ENCODE data around the gene FAM81A. TPM values are rescaled to one million over a fixed set of nuclear protein-coding genes. Genes with fewer than 3 reads are reported as not detected.

The FAM81A gene
- total RNA-seq, 6 experiments from 2014 or later, result not detected

GRCh38 chr15:59491062-59491461, 53.1 kb downstream of the FAM81A start:
- Mint-ChIP-seq H3K27ac (no peak overlapping the region), H3K36me3 (ENCODE audit: low read depth) (peaks cover 5% of the 10 kb centered on the region), H3K27me3 (ENCODE audit: insufficient read depth) (peaks cover 6% of the 10 kb centered on the region)

GRCh38 chr15:59492389-59493377, 54.7 kb downstream of the FAM81A start:
- Mint-ChIP-seq H3K27me3 (ENCODE audit: insufficient read depth) (peaks cover 3% of the 10 kb centered on the region), H3K4me1 (ENCODE audit: low read depth) (peaks cover 10% of the 10 kb centered on the region), H3K27ac (no peak overlapping the region), H3K36me3 (ENCODE audit: low read depth) (peaks cover 5% of the 10 kb centered on the region), H3K9me3 (peaks cover 8% of the 10 kb centered on the region), H3K4me3 (no peak overlapping the region; the same call in 1 of the 2 replicates)
- peak; percentile 89 for TF ChIP-seq CTCF (IDR thresholded peaks at IDR 0.05)
- peak; percentile 49 for DNase-seq

More at GRCh38 chr15:59491062-59491461, 53.1 kb downstream of the FAM81A start:
- no peak for DNase-seq
- peaks cover 10% of the 10 kb centered on the region for H3K4me1 Mint-ChIP-seq (ENCODE audit: low read depth)
- peaks cover 8% of the 10 kb centered on the region for H3K9me3 Mint-ChIP-seq
- no peak overlapping the region for H3K4me3 Mint-ChIP-seq
- TF ChIP-seq CTCF (IDR thresholded peaks at IDR 0.05), result no peak

- no peaks in the 10 kb centered on the region for H3K36me3 Mint-ChIP-seq (ENCODE audit: low read depth)
- TF ChIP-seq CTCF (IDR thresholded peaks at IDR 0.05), result peak; percentile 80
- no peak overlapping the region for H3K4me3 Mint-ChIP-seq
- peaks cover 6% of the 10 kb centered on the region for H3K4me1 Mint-ChIP-seq (ENCODE audit: low read depth)
- DNase-seq, result peak; percentile 52
- H3K9me3 Mint-ChIP-seq, result no peaks in the 10 kb centered on the region
- peaks cover 10% of the 10 kb centered on the region for H3K27me3 Mint-ChIP-seq (ENCODE audit: insufficient read depth)
- H3K27ac Mint-ChIP-seq, result no peak overlapping the region
Measured at GRCh38 chr15:59501597-59501996, 63.6 kb downstream of the FAM81A start.

- Mint-ChIP-seq H3K4me1 (ENCODE audit: low read depth) (no peaks in the 10 kb centered on the region), H3K27ac (no peak overlapping the region), H3K9me3 (no peaks in the 10 kb centered on the region), H3K4me3 (no peak overlapping the region), H3K36me3 (ENCODE audit: low read depth) (no peaks in the 10 kb centered on the region), H3K27me3 (ENCODE audit: insufficient read depth) (peaks cover 3% of the 10 kb centered on the region)
- no peak for TF ChIP-seq CTCF (IDR thresholded peaks at IDR 0.05)
- no peak for DNase-seq
Measured at GRCh38 chr15:59515190-59515589, 77.2 kb downstream of the FAM81A start.

- no peak for DNase-seq
- Mint-ChIP-seq H3K4me1 (ENCODE audit: low read depth) (no peaks in the 10 kb centered on the region), H3K27me3 (ENCODE audit: insufficient read depth) (peaks cover 4% of the 10 kb centered on the region), H3K4me3 (no peak overlapping the region), H3K36me3 (ENCODE audit: low read depth) (no peaks in the 10 kb centered on the region), H3K9me3 (no peaks in the 10 kb centered on the region), H3K27ac (no peak overlapping the region)
- no peak for TF ChIP-seq CTCF (IDR thresholded peaks at IDR 0.05)
Measured at GRCh38 chr15:59516655-59517461, 78.9 kb downstream of the FAM81A start.

All from HFFc6 (cell line).